ENCODE data around the gene COMMD4.
"Not testable (repeated sequence)": the region's sequence is repeated elsewhere in the genome, so short reads cannot be mapped to it uniquely, and the experiment has no call there.

COMMD4 gene

DNA sequence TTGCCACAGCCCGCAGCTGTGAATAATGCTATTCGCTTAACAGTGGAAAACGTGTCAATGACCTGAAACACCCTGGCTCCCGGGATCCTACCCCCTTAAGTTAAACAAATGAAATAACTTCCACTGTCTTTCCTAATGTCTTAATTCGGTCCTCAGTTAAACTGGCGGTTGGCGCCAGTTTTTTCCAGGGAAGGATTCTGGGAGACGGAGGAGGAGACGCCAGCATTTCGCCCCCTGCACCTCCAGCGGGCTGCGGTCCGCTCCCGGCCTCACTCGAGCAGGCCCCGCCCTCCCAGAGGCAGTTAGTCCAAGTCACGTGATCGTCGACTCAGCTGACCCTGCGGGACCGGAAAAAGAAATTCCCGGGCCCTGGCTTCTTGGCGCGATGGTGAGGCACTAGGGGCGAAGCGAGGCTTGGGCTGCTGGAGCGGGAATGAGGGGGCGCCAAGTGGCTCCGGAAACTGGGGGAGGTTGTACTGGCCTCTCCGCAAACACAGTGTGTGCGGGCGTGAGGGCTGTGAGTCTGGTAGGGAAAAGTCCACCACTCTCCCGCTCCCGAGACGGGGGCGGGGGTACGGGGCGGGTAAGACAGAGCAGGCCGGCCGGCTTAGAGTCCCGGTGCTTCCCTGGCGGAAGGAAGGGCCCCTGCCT lies at the start of gene COMMD4:
COMMD4 (plus strand) TSS at position 359 of the 651 bp plus-strand sequence; CDS start at position 386, 27 bp downstream.
- Mint-ChIP-seq H3K4me3 (peak within 1 kb of the TSS; percentile 97), H3K36me3 (ENCODE audit: low read depth) (no peaks in the 10 kb centered on the region), H3K27ac (peak within 1 kb of the TSS; percentile 95), H3K4me1 (ENCODE audit: low read depth) (peaks cover 18% of the 10 kb centered on the region), H3K9me3 (no peaks in the 10 kb centered on the region), H3K27me3 (ENCODE audit: low read depth) (peaks cover 4% of the 10 kb centered on the region)

DNA sequence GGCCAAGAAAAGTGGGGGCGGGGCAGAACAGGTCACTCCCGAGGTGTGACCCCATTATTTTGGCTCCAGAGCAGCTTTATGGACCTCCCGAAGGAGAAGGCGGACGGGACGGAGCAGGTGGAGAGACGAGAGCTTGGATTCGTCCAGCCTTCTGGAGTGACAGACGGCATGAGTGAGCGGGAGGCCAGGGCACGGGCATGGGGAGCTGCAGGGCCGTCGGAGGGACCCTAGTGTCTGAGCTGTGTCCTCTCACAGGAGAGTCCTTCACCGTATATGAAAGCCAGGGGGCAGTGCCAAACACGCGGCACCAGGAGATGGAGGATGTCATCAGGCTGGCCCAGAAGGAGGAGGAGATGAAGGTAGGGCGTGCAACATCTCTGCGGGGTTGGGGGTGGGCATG lies 42.2 kb upstream of the COMMD4 start:
- H3K27ac Mint-ChIP-seq; H3K4me1 Mint-ChIP-seq (ENCODE audit: low read depth); H3K27me3 Mint-ChIP-seq (ENCODE audit: low read depth); H3K4me3 Mint-ChIP-seq; H3K36me3 Mint-ChIP-seq (ENCODE audit: low read depth); H3K9me3 Mint-ChIP-seq: not testable (repeated sequence)

- not testable (repeated sequence) for H3K4me3 Mint-ChIP-seq; H3K4me1 Mint-ChIP-seq (ENCODE audit: low read depth); H3K27ac Mint-ChIP-seq; H3K9me3 Mint-ChIP-seq; H3K27me3 Mint-ChIP-seq (ENCODE audit: low read depth); H3K36me3 Mint-ChIP-seq (ENCODE audit: low read depth)
Observed at GRCh38 chr15:75298541-75299310, 37.1 kb upstream of the COMMD4 start.

- not testable (repeated sequence) for H3K36me3 Mint-ChIP-seq (ENCODE audit: low read depth); H3K27ac Mint-ChIP-seq; H3K9me3 Mint-ChIP-seq; H3K4me1 Mint-ChIP-seq (ENCODE audit: low read depth); H3K4me3 Mint-ChIP-seq; H3K27me3 Mint-ChIP-seq (ENCODE audit: low read depth)
Observed at GRCh38 chr15:75299311-75299688, 36.6 kb upstream of the COMMD4 start.

GRCh38 chr15:75300026-75300425 lies 35.8 kb upstream of the COMMD4 start:
- H3K4me1 Mint-ChIP-seq (ENCODE audit: low read depth); H3K27ac Mint-ChIP-seq; H3K4me3 Mint-ChIP-seq; H3K36me3 Mint-ChIP-seq (ENCODE audit: low read depth); H3K9me3 Mint-ChIP-seq: not testable (repeated sequence)
- peaks cover 12% of the 10 kb centered on the region for H3K27me3 Mint-ChIP-seq (ENCODE audit: low read depth)

DNA sequence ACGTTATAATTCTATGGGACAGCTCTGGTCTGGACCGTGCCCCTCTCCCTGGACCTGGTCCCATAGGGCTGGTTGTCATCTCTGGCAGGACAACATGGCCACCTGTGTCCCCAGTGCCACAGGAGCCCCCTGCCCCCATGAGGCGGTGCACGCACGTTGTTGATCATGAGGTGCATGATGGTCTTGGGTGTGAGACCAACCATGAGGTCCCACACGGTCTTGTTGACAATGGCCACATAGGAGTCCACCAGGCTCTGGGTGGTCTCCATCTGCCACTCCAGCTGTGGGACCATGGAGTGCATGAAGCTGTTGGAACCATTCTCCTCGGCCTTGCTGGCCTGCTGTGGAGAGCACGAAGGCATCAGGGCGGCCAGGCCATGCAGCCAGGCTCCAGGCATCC lies 33.5 kb upstream of the COMMD4 start:
- Mint-ChIP-seq H3K36me3 (ENCODE audit: low read depth) (no peaks in the 10 kb centered on the region), H3K27ac (no peak overlapping the region), H3K27me3 (ENCODE audit: low read depth) (peaks cover 31% of the 10 kb centered on the region), H3K4me1 (ENCODE audit: low read depth) (no peaks in the 10 kb centered on the region), H3K9me3 (no peaks in the 10 kb centered on the region), H3K4me3 (no peak overlapping the region)

GRCh38 chr15:75302753-75303152 lies 33.1 kb upstream of the COMMD4 start:
- not testable (repeated sequence) for H3K4me1 Mint-ChIP-seq (ENCODE audit: low read depth); H3K27ac Mint-ChIP-seq
- peaks cover 34% of the 10 kb centered on the region for H3K27me3 Mint-ChIP-seq (ENCODE audit: low read depth)

DNA sequence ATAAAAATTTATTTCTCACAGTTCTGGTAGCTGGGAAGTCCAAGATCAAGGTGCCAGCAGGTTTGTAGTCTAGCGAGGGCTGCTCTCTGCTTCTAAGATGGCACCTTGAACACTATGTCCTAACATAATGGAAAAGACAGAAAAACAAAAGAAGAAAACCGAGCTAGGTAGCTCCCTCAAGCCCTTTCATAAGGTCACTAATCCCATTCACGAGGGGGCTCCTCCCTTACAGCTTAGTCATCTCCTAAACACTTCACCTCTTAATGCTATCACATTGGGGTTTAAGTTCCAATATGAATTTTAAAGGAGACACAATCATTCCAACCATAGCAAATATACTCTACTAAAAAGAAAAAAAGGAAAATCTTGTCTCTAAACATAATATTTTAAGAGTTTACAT lies 29.7 kb upstream of the COMMD4 start:
- Mint-ChIP-seq H3K4me1 (ENCODE audit: low read depth) (no peaks in the 10 kb centered on the region), H3K4me3 (no peak overlapping the region), H3K9me3 (no peaks in the 10 kb centered on the region), H3K36me3 (ENCODE audit: low read depth) (no peaks in the 10 kb centered on the region), H3K27me3 (ENCODE audit: low read depth) (peaks cover 60% of the 10 kb centered on the region), H3K27ac (no peak overlapping the region)

More at GRCh38 chr15:75302753-75303152, 33.1 kb upstream of the COMMD4 start:
- H3K36me3 Mint-ChIP-seq (ENCODE audit: low read depth); H3K9me3 Mint-ChIP-seq; H3K4me3 Mint-ChIP-seq: not testable (repeated sequence)

DNA sequence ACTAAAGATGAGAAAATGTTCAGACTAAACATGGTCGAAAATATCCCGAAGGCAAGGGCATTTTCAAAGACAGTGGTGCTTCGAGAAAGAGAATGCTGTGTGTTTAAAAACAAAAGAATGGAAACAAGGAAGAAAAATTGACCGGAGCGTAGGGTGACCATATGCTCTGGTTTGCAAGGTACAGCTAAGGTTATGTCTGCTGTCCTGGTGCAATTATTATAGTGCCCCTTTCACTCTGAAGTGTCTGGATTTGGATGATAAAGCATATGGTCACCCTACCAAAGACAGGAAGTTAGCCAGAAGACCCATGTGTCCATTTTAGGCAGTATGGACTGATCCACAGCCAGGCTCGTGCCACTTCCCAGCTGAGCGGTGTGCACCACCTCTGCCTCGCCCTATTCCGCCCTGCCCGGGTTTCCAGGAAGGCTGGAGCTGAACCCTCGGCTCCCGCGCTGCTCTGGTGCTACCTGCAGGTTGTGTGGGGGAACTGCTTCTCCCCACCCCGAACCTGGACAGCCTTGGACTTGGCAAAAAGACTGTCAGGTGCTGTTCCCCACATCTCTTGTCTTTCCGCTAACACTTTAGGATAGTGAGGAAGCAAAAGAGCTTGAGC lies 28.0 kb upstream of the COMMD4 start:
- Mint-ChIP-seq H3K36me3 (ENCODE audit: low read depth) (no peaks in the 10 kb centered on the region), H3K4me1 (ENCODE audit: low read depth) (no peaks in the 10 kb centered on the region), H3K4me3 (no peak overlapping the region), H3K9me3 (no peaks in the 10 kb centered on the region), H3K27ac (no peak overlapping the region), H3K27me3 (ENCODE audit: low read depth) (peaks cover 64% of the 10 kb centered on the region)

DNA sequence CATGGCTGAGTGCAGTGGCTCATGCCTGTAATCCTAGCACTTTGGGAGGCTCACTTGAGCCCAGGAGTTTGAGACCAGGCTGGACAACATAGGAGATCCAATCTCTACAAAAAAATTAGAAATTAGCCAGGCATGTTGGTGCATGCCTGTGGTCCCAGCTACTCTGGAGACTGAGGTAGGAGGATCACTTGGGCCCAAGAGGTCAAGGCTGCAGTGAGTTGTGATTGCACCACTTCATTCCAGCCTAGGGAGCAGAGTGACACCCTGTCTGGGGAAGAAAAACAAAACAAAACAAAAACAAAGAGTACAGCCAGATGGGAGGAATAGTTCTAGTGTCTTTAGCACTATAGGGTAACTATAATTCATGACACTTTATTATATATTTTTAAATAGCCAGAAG lies 26.2 kb upstream of the COMMD4 start:
- Mint-ChIP-seq H3K9me3 (no peaks in the 10 kb centered on the region), H3K27ac (no peak overlapping the region), H3K27me3 (ENCODE audit: low read depth) (peaks cover 58% of the 10 kb centered on the region), H3K4me3 (no peak overlapping the region), H3K4me1 (ENCODE audit: low read depth) (no peaks in the 10 kb centered on the region), H3K36me3 (ENCODE audit: low read depth) (no peaks in the 10 kb centered on the region)

DNA sequence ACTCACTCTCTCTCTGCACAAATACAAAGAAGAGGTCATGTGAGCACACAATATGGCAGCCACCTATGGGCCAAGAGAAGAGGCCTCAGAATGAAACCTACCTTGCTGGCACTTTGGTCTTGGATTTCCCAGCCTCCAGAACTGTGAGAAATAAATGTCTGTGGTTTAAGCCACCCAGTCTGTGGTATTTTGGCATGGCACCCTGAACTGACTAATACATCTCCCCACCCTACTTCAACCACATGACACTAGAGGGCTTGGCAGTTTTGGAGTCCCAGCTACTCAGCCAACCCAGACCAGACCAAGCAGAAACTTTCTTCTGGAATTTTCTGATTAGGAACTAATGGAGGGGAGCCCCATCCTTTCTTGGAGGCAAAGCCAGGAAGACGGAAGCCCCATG lies 23.3 kb upstream of the COMMD4 start:
- not testable (repeated sequence) for H3K36me3 Mint-ChIP-seq (ENCODE audit: low read depth); H3K4me3 Mint-ChIP-seq

GRCh38 chr15:75313116-75313845 lies 22.6 kb upstream of the COMMD4 start:
- Mint-ChIP-seq H3K36me3 (ENCODE audit: low read depth) (no peaks in the 10 kb centered on the region), H3K4me1 (ENCODE audit: low read depth) (no peaks in the 10 kb centered on the region), H3K27ac (no peak overlapping the region), H3K27me3 (ENCODE audit: low read depth) (peaks cover 28% of the 10 kb centered on the region), H3K9me3 (no peaks in the 10 kb centered on the region), H3K4me3 (no peak overlapping the region)

More for the DNA sequence above, 23.3 kb upstream of the COMMD4 start:
- H3K9me3 Mint-ChIP-seq; H3K27ac Mint-ChIP-seq; H3K4me1 Mint-ChIP-seq (ENCODE audit: low read depth): not testable (repeated sequence)
- peaks cover 35% of the 10 kb centered on the region for H3K27me3 Mint-ChIP-seq (ENCODE audit: low read depth)

- Mint-ChIP-seq H3K4me3 (no peak overlapping the region), H3K9me3 (no peaks in the 10 kb centered on the region), H3K27me3 (ENCODE audit: low read depth) (peaks cover 15% of the 10 kb centered on the region), H3K4me1 (ENCODE audit: low read depth) (no peaks in the 10 kb centered on the region), H3K36me3 (ENCODE audit: low read depth) (no peaks in the 10 kb centered on the region), H3K27ac (no peak overlapping the region)
Observed at GRCh38 chr15:75314552-75315290, 21.1 kb upstream of the COMMD4 start.

- H3K4me1 Mint-ChIP-seq (ENCODE audit: low read depth); H3K27ac Mint-ChIP-seq; H3K27me3 Mint-ChIP-seq (ENCODE audit: low read depth); H3K4me3 Mint-ChIP-seq; H3K36me3 Mint-ChIP-seq (ENCODE audit: low read depth); H3K9me3 Mint-ChIP-seq: not testable (repeated sequence)
Observed at GRCh38 chr15:75319231-75319897, 16.5 kb upstream of the COMMD4 start.
